CD14-positive monocyte (primary cell): Measurements from ENCODE around the gene FBXO36. TPM values are rescaled to one million over a fixed set of nuclear protein-coding genes. Genes with fewer than 3 reads are reported as not detected.

Experiments
- DNase-seq, 3 donors: peaks; one replicate each; pipeline ENCODE4 v3.0.0-alpha.2; 2011 to 2022
- H2AFZ ChIP-seq: 2 replicates; pipeline ENCODE4 v1.6.0; 2012; ENCODE audit warnings: mild to moderate bottlenecking, low read depth, low read length, inconsistent platforms; ENCODE audit not compliant: insufficient read depth, poor library complexity, severe bottlenecking
- H3K27ac ChIP-seq, 2 donors: 1 replicate in 1 of 2; 2 replicates in 1 of 2; pipeline ENCODE4 v1.5.1; 2012 to 2013; ENCODE audit warnings: low read length in 2 of 2, control low read depth in 1 of 2, inconsistent platforms in 1 of 2, low read depth in 1 of 2, mild to moderate bottlenecking in 1 of 2
- H3K27me3 ChIP-seq, 2 donors: one replicate each; pipeline versions ENCODE4 v1.6.0 to v1.6.1; 2011 to 2013; ENCODE audit warnings: low read length in 2 of 2; ENCODE audit not compliant: control insufficient read depth in 2 of 2, insufficient read depth in 2 of 2
- H3K36me3 ChIP-seq, 2 donors: replicated peaks in 1 of 2; 1 replicate in 1 of 2; 2 replicates in 1 of 2; pipeline versions ENCODE4 v1.5.1 to v1.6.1; 2012 to 2013; ENCODE audit warnings: low read length in 2 of 2, control low read depth in 1 of 2, inconsistent platforms in 1 of 2, mild to moderate bottlenecking in 1 of 2; ENCODE audit not compliant: insufficient read depth in 2 of 2, control insufficient read depth in 1 of 2
- H3K4me1 ChIP-seq, 2 donors: 1 replicate in 1 of 2; 2 replicates in 1 of 2; pipeline versions ENCODE4 v1.5.1 to v1.6.1; 2012 to 2013; ENCODE audit warnings: low read length in 2 of 2, control low read depth in 1 of 2, inconsistent platforms in 1 of 2, mild to moderate bottlenecking in 1 of 2, moderate library complexity in 1 of 2; ENCODE audit not compliant: insufficient read depth in 2 of 2, control insufficient read depth in 1 of 2
- H3K4me2 ChIP-seq: replicated peaks from 2 replicates; pipeline ENCODE3; 2012; ENCODE audit warnings: low read length, moderate library complexity, mild to moderate bottlenecking; ENCODE audit not compliant: poor library complexity, severe bottlenecking; ENCODE audit errors: extremely low read depth
- H3K4me3 ChIP-seq, 3 experiments: fragments of 200-600 bp in 1 of 3; sonication (generic) in 1 of 3; replicated peaks in 1 of 3; 1 replicate in 2 of 3; 2 replicates in 1 of 3; pipeline ENCODE4 v1.5.1; 2011 to 2013; ENCODE audit warnings: low read length in 3 of 3, mild to moderate bottlenecking in 3 of 3, control low read depth in 2 of 3, low read depth in 2 of 3, inconsistent platforms in 1 of 3, moderate library complexity in 1 of 3
- H3K79me2 ChIP-seq: 2 replicates; pipeline ENCODE4 v1.6.0; 2012; ENCODE audit warnings: mild to moderate bottlenecking, control low read depth, inconsistent platforms, low read length, moderate library complexity; ENCODE audit not compliant: insufficient read depth
- H3K9ac ChIP-seq: 2 replicates; pipeline ENCODE4 v1.6.0; 2017; ENCODE audit warnings: low read length, mild to moderate bottlenecking; ENCODE audit not compliant: insufficient read depth, poor library complexity, severe bottlenecking
- H3K9me3 ChIP-seq, 2 donors: replicated peaks in 1 of 2; 1 replicate in 1 of 2; 2 replicates in 1 of 2; pipeline versions ENCODE4 v1.5.1 to v1.6.1; 2012 to 2013; ENCODE audit warnings: low read length in 2 of 2, control low read depth in 1 of 2; ENCODE audit not compliant: control insufficient read depth in 1 of 2, insufficient read depth in 1 of 2
- H4K20me1 ChIP-seq: 2 replicates; pipeline ENCODE4 v1.6.0; 2012; ENCODE audit warnings: mild to moderate bottlenecking, low read length, control low read depth, moderate library complexity; ENCODE audit not compliant: insufficient read depth
- H3K27ac Mint-ChIP-seq, 7 donors: one replicate each; pipeline ENCODE4 v1.8.0; 2020; ENCODE audit warnings: mild to moderate bottlenecking in 7 of 7, mixed read lengths in 7 of 7, moderate library complexity in 6 of 7, inconsistent platforms in 2 of 7
- H3K27me3 Mint-ChIP-seq, 3 donors: one replicate each; pipeline ENCODE4 v1.8.0; 2021 to 2022; ENCODE audit warnings: low read depth in 3 of 3, mild to moderate bottlenecking in 3 of 3, mixed read lengths in 3 of 3, moderate library complexity in 3 of 3, inconsistent platforms in 1 of 3
- H3K36me3 Mint-ChIP-seq, 2 donors: one replicate each; pipeline ENCODE4 v1.8.0; 2020; ENCODE audit warnings: mixed read lengths in 2 of 2, inconsistent platforms in 1 of 2, mild to moderate bottlenecking in 1 of 2
- H3K4me1 Mint-ChIP-seq: one replicate; pipeline ENCODE4 v1.8.0; 2020; ENCODE audit warnings: mild to moderate bottlenecking, mixed read lengths
- H3K4me3 Mint-ChIP-seq, 2 donors: one replicate each; pipeline ENCODE4 v1.8.0; 2020; ENCODE audit warnings: mild to moderate bottlenecking in 2 of 2, mixed read lengths in 2 of 2, moderate library complexity in 1 of 2
- H3K9me3 Mint-ChIP-seq, 7 donors: one replicate each; pipeline ENCODE4 v1.8.0; 2020 to 2022; ENCODE audit warnings: mixed read lengths in 7 of 7, mild to moderate bottlenecking in 6 of 7, moderate library complexity in 6 of 7, inconsistent platforms in 2 of 7
- CTCF ChIP-seq: fragments of 200-600 bp; IDR thresholded peaks from one replicate; pipeline ENCODE4 v1.8.0; 2022; ENCODE audit warnings: antibody characterized with exemption, mild to moderate bottlenecking
- WGBS: methylation state at CpG from one replicate; pipeline ENCODE4 v1.1.5; 2013; ENCODE audit warnings: missing lambda C conversion rate; ENCODE audit not compliant: insufficient coverage; 5-methylcytosine and 5-hydroxymethylcytosine counted together
- intact Hi-C, 2 donors: fragments of 100-400 bp; cut with micrococcal nuclease; formaldehyde crosslinking; loops; one replicate each; pipeline versions ENCODE4 v1.15.0 to v1.15.1; 2023
- polyA plus RNA-seq, 3 donors: library from polyadenylated mRNA; depleted of rRNA in 1 of 3; unstranded in 2 of 3; stranded (reverse) in 1 of 3; fragments of 300-500 nt in 2 of 3; fragments of >200 nt in 1 of 3; fragmentation: Illumina TruSeq in 2 of 3; gene quantifications; 1 replicate in 2 of 3; 2 replicates in 1 of 3; pipeline ENCODE4 v1.2.3, GENCODE V29; 2012 to 2021

FBXO36 gene
- polyA plus RNA-seq, 3 donors = 0.52 to 0.90 (median 0.72) TPM

GRCh38 chr2:229996320-229996719 lies 74.0 kb downstream of the FBXO36 start:
- Histone ChIP-seq H3K4me1 (no peaks in the 10 kb centered on the region), H3K9ac (no peak overlapping the region), H3K4me2 (no peak overlapping the region), H3K36me3 (no peaks in the 10 kb centered on the region), H3K4me3 (no peak overlapping the region), H3K79me2 (no peaks in the 10 kb centered on the region), H3K27ac (no peak overlapping the region), H4K20me1 (no peaks in the 10 kb centered on the region), H2AFZ (no peak overlapping the region), H3K9me3 (no peaks in the 10 kb centered on the region), H3K27me3 (no peaks in the 10 kb centered on the region)
- no peak for DNase-seq
- Mint-ChIP-seq H3K27me3 (no peaks in the 10 kb centered on the region), H3K4me1 (peaks cover 4% of the 10 kb centered on the region), H3K27ac (no peak overlapping the region), H3K36me3 (no peaks in the 10 kb centered on the region), H3K4me3 (no peak overlapping the region), H3K9me3 (peaks cover 0 to 4% (median 0%) of the 10 kb centered on the region in 7 donors)
- 100% methylated on average over 2 of the region's 4 CpGs for WGBS
- TF ChIP-seq CTCF = no peak
- intact Hi-C loops = no loop called here

- no peaks in the 10 kb centered on the region for H3K79me2 ChIP-seq
- H3K9me3 ChIP-seq = no peaks in the 10 kb centered on the region
- 100% methylated on average over 3 of the region's 3 CpGs for WGBS
- no peaks in the 10 kb centered on the region for H3K27me3 ChIP-seq
- H3K27ac ChIP-seq = no peak overlapping the region
- intact Hi-C loops = no loop called here
- H2AFZ ChIP-seq = no peak overlapping the region
- no peaks in the 10 kb centered on the region for H3K36me3 ChIP-seq
- no peaks in the 10 kb centered on the region for H3K36me3 Mint-ChIP-seq
- no peaks in the 10 kb centered on the region for H3K4me1 ChIP-seq
- H3K9ac ChIP-seq = no peak overlapping the region
- H3K9me3 Mint-ChIP-seq = no peaks in the 10 kb centered on the region
- no peak for TF ChIP-seq CTCF
- no peak overlapping the region for H3K4me3 ChIP-seq
- H4K20me1 ChIP-seq = no peaks in the 10 kb centered on the region
- no peak overlapping the region for H3K4me2 ChIP-seq
- peaks cover 4% of the 10 kb centered on the region for H3K4me1 Mint-ChIP-seq
- H3K27me3 Mint-ChIP-seq = peaks cover 0 to 2% (median 0%) of the 10 kb centered on the region in 3 donors
- no peak for DNase-seq
- H3K4me3 Mint-ChIP-seq = no peak overlapping the region
- H3K27ac Mint-ChIP-seq = no peak overlapping the region
Observed at GRCh38 chr2:229997565-229997964, 75.3 kb downstream of the FBXO36 start.
